CD4-positive, alpha-beta T cell treated with Interleukin-6 for 4 hours (primary cell): Measurements from ENCODE around the gene ANK2.

ENCODE experiments used
- DNase-seq: peaks from one replicate; pipeline ENCODE4 v3.0.0-alpha.2; 2020; ENCODE audit warnings: mixed read lengths

ANK2 gene

DNA sequence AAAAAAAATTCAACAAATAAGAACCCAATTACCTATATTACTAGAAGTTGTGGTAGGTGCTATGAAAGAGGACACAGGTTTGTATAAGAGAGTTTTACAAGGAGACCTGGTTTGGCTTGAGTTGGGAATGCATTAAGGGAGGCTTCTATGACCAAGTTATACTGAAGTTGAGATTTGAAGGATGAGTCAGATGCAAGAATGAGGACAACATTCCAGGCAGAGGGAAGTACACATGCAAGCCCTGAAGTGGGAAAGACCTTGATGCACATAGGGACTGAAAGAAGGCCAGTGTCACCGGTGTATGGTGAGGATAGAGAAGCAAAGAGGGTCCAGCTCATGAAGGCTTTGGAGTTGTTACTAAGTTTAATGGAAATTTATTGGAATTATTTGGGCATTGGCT is 52.2 kb downstream of the ANK2 start:
- no peak for DNase-seq

DNA sequence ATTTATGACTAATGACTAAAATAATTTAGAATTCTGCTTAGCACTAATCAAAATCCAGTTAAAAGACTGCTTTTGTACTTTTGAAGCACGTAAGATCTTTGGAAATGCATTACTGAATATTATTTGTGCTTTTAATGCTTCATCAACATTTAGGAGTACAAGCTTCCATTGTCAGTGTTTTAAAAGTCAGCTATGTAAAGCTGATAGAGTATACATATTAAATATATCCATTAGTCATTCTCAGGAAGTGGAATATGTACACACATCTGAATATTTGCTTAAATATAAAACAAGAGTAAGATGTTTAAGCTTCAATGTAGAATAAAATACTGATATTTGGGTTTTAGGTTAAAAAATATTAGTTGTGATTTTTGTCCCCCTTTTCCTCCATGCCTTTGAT is 54.1 kb downstream of the ANK2 start:
- DNase-seq: no peak

DNA sequence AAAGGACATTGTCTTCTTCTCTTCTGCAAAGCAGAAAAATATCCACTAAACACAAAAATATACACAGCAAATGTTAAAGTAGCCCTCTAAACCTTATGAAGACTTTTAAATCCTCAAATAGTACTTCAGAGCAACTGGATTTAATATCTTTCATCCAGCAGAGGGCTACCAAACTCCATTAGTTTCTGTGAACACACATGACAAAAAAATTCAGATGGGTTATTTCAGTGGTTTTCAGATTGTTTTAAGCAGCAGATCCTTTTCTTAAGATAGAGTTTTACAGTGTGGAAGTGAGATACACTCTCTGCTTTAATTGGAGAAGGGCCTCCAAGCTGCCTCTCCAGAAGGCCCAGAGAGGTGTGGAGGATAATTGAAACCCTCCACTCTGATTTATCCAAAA is 56.7 kb downstream of the ANK2 start:
- no peak for DNase-seq

DNA sequence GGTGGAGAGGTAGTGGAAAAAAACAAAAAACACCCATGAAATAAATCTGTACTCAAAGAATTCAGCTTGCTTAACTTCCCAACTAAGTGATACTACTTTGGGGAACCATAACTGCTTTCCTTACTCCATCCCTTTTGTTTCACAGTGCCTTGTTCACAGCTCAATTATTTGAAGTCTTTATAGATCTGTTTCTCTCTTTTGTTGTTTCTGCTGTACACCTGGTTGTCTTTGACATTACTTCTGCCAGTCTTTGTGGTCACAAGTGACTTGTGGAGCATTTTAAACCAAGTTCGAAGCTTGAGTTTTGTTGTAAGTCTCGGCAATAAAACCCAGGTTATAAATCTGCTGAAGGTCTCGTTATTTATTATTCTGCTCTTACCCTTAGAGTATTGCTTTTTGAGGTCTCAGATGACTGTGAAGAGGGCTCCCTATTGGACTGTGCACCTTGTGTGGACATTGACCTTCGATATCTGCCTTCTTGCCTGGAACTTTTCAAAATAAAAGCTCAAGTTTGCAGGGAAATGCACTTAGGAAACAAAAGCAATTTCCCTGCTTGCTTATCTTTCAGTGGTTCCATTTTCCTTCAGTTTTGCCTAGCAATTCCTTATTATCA is 59.8 kb downstream of the ANK2 start:
- no peak for DNase-seq

DNA sequence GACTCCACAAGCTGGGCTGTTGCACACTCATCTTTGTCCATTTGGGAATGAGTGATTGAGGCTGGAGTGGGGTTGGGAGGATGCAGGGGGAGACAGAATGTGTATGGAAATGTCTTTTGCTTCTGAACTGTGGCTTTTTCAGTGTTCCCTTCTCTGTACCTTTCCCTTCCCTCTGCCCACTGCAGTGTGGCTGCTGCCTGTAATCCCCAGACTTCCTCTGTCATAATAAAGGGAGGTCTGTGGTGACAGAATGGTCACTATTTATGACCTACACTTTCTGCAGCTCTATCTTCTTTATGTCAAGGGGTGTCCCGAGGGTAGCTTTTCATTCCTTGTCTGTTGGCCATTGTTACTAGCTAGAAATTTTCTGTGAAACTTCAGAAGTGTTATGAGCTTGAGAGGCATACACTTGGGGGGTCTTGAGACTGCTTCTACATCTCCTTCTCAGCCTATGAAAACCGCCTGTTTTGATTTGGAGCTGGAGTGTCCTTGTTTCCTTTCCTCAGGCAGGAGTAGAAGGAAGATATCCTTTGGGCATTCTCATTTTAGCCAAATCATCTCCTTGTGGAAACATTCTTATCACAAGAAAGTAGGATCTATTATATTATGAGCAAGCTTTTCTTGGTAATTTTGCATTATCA is 63.0 kb downstream of the ANK2 start:
- DNase-seq: no peak

DNA sequence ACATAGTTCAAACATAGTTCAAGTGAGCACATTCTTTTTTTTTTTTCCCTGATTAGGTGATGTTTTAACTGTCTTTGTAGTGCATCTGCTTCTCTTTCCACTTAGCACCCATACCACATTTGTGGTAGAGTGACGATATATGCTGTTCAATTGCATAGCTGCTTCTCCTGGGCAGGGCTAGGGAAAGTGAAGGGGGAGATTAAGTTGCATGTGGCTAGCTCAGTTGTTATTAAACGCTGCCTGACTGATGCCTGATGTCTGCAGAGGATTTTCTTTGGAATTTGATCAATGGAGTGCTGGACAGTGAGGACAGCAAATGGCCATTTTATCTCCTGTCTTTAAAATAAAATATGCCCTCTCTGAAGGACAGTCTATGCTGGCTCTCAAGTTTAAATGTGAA is 63.7 kb downstream of the ANK2 start:
- no peak for DNase-seq

DNA sequence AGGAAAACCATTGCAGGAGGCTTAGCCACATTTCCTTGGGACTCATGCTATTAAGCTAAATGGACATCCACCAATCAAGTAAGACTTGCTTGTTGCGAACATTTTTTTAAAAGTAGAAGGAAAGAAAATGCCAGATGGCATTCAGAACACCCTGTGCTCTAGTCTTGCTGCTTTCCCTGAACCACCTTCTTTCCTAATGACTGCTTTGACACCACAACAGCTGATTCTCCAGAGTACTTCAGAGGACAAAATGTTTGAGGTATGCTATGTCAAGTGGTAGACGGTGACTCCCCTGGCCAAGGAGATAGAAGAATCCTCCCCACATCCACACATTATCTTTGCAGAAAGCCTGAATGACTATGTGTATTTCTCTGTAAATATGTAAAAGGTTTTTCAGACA is 65.4 kb downstream of the ANK2 start:
- no peak for DNase-seq

DNA sequence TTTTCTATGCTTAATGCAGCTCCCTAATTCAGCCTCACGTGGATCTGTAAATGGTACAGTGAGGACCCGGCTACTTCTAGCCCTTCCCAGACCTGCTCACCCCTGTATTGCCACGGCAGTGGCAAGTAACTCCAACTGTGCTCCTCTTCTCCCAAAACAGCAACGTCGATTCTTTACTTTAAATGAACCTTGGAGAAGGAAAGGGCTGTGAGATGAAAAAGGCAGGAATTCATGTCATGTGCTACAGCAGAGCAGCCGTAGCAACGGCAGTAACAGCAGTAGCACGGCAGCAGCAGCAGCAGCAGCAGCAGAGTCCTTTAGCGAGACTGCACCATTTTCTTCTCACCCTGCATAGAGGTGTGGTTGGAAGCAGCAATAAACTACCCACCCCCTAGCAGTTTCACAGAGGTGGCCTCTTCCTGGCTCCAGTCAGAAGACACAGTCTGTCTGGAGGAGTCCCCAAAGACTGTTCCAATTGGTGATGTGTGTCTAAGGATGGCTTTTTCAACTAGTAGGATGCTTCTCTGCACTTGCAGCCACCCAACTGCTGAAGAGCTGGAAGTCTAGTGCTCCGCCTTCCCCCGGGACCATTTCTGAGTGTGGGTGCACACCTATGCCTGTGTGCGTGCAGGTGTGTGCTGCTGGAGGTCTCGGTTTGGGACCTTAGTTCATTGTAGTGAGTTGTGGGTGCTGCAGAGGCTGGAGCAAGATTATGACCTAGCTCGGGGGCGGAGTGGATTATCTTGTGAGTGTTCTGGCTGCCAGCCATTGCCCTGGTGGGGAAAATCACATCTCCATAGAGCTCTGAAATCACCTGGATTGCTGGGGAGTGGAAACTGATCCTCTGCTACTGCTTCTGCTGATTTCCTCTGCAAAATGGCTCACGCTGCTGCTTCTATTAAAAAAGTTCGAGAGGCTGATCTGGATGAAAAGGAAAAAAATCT is 67.2 kb downstream of the ANK2 start:
- no peak for DNase-seq

DNA sequence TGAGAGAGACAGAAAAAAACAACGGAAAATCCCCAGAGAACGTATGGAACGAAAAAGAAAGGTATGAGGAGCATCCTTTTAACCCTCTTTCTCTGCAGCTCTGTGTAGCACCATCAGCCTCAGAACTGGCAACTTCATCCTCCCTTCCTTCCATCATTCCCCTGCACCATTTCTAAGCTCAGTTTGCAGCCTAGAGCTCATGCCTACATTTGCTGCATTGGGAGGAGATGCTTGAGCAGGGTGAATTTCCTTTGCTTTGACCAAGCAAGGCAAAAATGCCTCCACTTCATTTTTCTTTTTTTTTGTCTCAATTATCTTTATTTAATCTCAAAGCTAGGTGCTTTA is 67.9 kb downstream of the ANK2 start:
- DNase-seq: no peak

DNA sequence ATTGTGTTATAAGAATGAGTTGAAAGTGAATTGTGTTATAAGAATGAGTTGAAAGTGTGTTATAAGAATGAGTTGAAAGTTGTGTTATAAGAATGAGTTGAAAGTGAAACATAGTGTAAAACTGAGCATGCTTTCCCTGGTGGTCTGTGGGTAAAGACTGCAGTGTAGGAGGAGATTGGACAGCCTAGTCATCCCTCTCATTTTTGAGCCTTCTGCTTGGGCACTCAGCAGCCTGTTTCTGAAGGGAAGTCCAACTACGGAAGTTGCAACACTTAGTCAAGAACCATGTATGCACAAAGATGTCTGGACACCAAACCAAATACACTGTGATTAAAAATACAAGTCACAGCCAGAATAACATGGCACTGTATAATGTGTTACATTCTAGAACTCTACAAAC is 72.6 kb downstream of the ANK2 start:
- no peak for DNase-seq

DNA sequence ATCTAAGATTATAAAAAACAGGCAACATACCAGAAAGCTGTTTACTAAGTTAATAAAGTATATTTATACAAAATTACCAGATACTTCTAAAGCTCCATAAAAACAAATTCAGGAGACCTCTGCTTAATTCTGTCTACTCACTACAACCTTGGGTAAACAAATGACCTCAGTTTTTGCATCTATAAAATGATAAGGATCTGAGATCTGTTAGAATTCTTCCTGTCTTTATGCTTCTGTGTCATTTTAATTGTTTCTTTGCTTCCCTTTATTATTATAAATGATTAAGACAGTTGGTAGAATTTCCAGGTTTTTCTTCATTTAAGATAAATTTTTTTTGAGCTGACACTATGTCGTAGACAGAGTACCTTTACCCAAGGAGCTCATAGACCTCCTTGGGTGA is 76.0 kb downstream of the ANK2 start:
- no peak for DNase-seq

DNA sequence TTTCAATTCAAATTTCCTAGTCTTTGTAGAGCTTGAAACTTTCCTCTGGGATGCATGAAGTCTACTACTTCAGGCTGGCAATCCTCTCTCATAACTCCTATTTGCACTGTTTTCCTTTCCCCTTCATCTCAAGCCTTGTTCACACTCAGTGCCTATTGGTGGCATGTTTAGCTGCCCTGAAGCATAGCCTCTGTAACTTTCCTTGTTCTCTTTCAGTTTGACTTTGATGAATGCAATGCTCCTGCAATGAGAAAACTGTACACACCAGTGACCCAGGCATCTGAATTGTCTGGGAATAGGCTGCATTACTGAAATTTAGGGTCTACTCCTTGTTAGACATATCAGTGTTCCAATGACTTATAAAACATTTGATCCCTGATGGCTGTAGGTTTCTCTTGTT is 81.7 kb downstream of the ANK2 start:
- DNase-seq: no peak

DNA sequence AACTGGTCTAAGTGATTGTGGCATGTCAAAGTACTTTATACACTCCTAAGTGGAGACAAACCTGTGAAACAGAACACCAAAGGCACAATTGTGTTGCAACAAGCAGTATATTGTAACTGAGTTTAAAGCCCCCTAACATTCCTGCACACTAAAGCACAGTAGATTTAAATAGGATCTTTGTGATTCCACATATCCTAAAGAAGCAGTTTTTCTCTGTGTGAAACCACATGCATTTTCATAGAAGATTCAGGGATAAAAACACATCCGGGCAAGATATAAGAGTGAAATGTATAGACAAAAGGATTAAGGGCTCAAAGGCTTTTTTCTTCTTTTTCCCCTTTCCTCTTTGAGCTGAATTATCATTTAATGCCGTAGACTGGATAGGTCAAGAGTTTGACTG is 82.2 kb downstream of the ANK2 start:
- DNase-seq: no peak

DNA sequence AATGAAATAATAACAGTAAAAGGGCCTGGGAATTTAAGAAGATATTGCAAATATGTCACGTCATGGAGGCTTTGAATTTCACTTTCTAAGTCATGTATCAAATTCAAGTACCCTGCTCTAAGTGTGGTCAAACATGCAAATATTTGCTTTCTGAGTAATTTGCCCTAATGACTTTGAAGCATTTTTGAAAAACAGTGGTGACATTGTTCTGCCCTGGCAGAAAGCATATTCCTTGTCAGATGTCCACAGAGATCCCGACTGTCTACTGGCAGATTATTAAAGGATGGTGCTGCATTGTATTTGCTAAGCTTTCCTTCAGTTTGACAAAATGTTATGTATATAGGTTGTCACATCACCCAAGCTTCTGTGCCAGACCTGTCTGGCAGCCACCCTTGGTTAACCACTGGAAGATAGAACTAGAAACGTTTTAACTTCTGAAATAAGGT is 92.5 kb downstream of the ANK2 start:
- no peak for DNase-seq

DNA sequence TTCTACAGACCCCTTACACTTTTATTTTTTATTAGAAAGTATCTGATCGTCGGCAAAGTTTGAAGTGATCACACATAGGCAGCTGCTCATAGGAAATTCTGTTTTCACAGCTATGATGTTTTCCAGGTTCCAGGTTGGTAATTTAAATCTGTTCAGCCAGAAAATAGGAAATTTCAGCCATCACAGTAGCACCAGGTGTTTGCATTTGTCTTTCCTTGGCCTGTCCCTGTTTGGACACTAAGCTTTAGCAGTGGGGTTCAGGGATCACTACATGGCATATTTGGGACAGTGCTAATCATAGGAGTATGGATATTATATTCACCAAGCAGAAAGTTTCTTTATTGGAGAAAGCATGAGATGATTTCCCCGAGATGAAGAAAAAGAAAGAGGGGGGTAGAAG is 92.9 kb downstream of the ANK2 start:
- no peak for DNase-seq

DNA sequence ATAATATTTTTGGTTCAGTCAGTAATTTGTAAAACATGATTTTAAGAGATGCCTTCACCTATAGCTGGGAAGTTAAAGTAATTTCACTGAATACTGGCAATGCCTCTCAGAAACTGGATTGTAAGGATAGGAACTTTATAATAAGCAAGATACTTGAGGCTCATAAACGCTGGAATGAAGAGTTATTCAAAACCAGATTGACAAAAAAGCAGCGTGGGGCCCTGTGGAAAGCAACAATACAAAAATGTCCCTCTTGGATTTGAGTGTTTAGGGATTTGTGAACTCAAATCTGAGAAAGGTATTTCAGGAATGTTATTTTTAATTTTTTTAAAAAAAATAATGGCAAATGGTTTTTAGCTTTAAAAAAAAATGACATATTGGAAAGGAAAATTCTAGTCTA is 94.6 kb downstream of the ANK2 start:
- DNase-seq: no peak

DNA sequence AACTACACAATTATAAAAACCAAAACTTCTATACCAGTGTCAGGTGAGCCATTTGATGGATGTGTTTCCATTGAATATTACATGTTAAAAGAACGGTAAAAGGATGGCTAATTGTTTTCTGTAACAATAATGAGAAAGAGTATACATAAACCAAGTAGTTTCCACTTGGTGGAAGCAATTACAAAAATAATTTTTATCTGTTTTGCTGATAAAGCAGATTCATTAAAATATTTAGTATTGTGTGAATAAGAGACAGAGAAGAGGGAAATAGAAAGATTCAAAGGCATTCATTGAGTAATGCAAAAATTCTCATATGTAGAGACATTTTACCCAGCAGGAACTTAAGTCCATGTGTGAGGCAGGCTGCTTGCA is 95.7 kb downstream of the ANK2 start:
- no peak for DNase-seq

DNA sequence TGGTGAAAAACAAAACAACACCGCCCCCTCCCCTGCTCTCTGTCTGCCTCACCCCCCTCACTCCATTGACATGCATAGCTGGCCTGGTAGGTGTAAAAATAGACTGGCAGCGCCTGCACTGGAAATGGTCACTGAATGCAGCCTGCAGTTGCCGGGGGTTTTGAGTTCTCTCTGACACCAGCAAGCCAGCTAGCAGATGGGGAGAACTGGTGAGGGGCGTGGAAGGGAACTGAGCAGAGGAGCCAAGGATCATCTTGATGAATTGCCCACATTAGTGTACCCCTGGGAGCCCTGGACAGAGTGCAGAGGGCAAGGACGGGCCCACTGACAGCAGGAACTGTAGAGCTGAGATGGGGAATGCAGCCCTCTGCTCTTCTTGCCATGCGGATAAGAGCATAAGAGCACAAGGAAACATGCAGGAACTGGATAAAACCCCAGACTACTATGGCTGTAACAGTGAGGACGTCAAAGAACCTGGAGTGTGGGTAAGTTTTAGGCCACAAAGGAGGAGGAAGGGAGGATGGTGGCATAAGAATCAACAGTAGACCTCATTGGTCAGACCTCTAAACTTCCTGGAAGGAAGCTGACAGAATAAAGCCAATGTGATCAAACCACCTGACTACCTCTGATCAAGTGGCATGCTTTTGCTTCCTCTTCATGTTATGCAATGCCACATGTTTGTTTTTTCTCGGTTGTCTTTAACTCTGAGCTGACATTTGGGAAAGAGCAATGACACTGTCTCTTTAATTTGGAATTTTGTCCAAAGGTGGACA is 96.3 kb downstream of the ANK2 start:
- no peak for DNase-seq

DNA sequence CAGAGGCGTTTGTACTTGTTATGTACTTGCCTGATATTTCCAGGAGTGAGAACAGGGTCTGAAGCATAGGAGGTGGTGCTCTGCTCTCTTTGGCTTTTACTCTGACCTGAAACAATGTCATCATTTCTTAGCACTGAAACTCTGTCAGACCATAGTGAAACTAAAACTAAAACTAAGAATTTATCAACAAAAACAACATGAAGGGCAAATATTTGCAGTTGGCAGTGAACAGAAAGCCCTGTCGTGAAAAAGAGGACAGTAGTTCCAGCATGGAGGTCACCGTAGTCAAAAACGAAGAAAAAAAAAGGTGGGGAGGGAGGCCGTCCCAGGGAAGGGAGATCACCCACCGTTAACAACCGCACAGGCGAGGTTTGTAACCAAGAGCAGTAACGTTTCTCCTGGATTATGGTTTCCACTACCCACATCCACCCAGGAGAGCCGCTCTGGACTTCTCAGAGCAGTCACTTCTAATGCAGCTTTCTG is 97.5 kb downstream of the ANK2 start:
- DNase-seq: no peak

DNA sequence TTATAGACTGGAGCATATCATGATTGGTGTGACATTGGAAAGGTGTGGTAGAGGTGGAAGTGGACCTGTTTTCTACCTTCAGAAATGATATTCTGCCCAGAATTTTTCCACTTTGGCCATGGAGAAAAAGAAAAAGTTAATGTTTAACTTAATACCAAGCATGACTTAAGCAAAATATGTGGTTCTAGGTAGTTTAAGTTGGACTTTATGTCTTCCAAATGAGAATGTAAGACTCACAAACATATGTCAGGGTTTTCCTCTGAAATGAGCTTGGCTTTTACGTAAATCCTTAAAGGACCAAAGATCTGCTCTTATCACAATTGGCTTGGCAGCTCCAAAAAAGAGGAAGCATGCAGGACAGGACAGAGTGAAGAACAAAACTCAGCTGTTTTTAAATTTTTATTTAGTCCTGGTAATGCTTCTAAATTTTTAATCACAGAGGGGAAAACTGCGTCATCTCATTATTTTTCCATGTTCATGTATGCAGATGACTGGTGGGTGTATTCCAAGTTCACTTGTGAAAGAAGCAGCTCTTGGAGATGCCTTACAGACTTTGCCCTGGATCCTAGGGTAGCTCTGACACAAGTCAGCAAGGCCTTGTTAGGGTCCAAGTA is 98.2 kb downstream of the ANK2 start:
- DNase-seq: no peak

DNA sequence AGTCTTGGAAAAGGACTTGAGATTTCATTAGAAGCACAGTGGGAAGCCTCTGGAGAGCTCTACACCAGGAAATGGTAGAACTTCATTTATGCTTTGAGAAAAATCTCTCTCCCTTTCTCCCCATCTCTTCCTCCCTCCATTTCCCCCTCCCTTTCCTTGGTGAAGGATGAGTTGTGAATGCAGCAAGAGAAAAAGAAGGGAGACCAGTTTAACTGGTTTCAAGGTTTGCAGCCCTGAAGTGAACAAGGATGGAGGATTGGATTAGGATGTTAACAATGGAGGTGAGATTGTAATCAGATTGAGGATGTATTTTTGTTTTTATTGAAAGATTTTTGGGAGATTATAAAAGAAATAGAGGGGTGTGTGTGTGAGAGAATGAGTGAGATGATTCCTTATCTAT is 99.5 kb downstream of the ANK2 start:
- DNase-seq: no peak

DNA sequence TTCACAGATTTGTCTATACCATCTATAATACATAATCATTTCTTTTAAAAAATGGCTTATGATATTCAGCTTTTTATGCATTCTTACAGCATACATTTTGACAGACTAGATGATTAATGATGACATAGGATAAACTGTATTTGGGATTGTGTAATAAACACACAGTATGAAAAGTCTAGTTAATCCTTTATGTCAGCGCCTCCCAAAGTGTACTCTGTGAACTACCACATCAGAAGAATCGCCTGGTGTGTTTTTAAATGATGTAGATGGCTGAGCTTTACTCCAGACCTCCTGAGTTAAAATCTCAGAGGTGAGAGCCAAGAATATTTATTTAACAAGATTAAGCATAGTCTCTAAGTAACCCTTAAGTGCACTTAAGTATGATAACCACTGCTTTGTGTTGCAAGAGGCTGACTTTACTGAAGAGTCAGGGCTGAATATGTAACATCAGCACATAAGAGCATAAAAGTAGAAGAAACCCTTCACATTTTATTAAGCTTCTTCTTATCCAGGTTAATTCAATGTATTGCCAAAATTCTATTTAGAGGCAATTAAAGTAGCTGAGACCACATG is 104.2 kb downstream of the ANK2 start:
- no peak for DNase-seq
